A549 treated with Mapracorat at 1 μM for 4 hours (cell line): ENCODE data around the gene SPANXN3. TPM values are rescaled to one million over a fixed set of nuclear protein-coding genes. Genes with fewer than 3 reads are reported as not detected.

Experiments used
- total RNA-seq: library from RNA; stranded (reverse); fragments of 200-300 nt; extraction: Qiagen RNA extraction; gene quantifications from 5 replicates; pipeline ENCODE4 v1.2.3, GENCODE V29; 2022

Gene SPANXN3, protein sequence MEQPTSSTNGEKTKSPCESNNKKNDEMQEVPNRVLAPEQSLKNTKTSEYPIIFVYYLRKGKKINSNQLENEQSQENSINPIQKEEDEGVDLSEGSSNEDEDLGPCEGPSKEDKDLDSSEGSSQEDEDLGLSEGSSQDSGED
- not detected in 5 replicates for total RNA-seq

DNA sequence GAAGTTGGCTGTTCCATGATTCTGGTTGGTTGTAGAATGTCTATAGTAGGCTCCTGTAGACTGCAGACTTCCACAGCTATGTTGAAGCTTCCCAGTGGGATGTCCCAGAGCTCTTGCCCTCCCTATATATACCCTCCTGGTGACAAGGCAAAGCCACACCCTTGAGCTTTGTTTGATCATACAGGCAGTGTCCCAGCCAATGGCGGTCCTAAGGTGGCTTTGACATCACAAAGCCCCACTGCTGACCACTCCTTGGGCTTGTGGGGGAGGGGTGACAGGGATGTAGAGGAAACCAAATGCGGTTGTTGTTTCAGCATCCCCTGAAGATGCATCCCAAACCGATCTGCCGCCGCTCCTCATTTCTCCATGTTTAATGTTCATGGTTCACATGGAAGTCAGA, at the start of gene SPANXN3:
Gene SPANXN3 (minus strand): TSS at position 101 of the 400 bp plus-strand sequence. CDS start 84 bp downstream, at position 17.

Other genes with a start within 250 kb of the SPANXN3 start
- gene SLITRK4, start 118.6 kb upstream of the SPANXN3 start, total RNA-seq: not detected in 5 replicates
- not detected in 5 replicates for gene SPANXN2, start 203.3 kb upstream of the SPANXN3 start, total RNA-seq